ENCODE data around the gene KRT9.
"Not testable (repeated sequence)": the region's sequence is repeated elsewhere in the genome, so short reads cannot be mapped to it uniquely, and the experiment has no call there.

GRCh38 chr17:41582061-41582968 lies 10.5 kb upstream of the KRT9 start:
- not testable (repeated sequence) for TF ChIP-seq CTCF, POLR2AphosphoS5, POLR2A, EP300 (IDR thresholded peaks at IDR 0.05)

Measured in upper lobe of left lung (tissue), 4 donors.